Right renal cortex interstitium (tissue), 3 donors: Measurements from ENCODE around the gene DUSP12. TPM values are rescaled to one million over a fixed set of nuclear protein-coding genes. Genes with fewer than 3 reads are reported as not detected.
"Not testable (repeated sequence)": the region's sequence is repeated elsewhere in the genome, so short reads cannot be mapped to it uniquely, and the experiment has no call there.

Source experiments
- DNase-seq, 3 donors: peaks; one replicate each; pipeline ENCODE4 v3.0.0-alpha.2; 2013; ENCODE audit warnings: low read depth in 3 of 3, low spot score in 2 of 3
- polyA plus RNA-seq, 3 donors: library from polyadenylated mRNA; unstranded; fragments of 120-200 nt; gene quantifications; one replicate each; pipeline ENCODE4 v1.2.1, GENCODE V29; 2013; ENCODE audit not compliant: insufficient read length in 3 of 3

DUSP12 gene
- polyA plus RNA-seq, 3 donors, result 34.6 to 43.7 (median 37.0) TPM

GRCh38 chr1:161768461-161768860 is 18.9 kb downstream of the DUSP12 start:
- no peak for DNase-seq

DNA sequence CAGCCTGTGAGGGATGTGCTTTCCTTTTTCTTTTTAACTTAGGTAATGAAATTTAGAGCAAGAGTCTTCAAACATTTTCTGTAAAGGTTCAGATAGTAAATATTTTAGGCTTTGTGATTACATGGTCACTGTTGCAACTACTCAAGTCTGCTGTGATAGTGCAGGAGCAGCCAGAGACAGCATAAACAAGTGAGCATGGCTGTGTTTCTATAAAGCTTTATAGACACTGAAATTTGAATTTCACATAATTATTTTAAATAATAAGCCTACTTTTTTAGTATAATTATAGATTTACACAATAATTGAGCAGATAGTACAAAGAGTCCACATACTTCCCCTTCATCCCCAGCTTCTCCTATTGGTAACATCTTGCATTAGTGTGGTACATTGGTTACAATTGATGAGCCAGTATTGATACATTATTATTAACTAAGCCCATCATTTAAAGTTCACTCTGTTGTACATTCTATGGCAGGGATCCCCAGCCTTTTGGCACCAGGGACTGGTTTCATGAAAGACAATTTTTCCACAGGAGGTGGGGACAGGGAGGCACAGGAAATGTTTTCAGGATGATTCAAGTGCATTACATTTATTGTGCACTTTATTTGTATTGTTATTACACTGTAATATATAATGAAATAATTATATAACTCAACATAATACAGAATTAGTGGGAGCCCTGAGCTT is 19.5 kb downstream of the DUSP12 start:
- no peak for DNase-seq

DNA sequence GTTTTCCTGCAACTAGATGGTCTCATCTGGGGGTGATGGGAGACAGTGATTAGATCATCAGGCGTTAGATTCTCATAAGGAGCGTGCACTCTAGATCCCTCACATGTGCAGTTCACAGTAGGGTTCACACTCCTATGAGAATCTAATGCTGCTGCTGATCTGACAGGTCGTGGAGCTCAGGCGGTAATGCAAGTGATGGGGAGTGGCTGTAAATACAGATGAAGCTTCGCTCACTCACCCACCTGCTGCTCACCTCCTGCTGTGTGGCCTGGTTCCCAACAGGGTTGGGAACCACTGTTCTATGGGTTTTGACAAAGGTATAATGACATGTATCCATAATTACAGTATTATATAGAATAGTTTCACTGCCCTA is 20.1 kb downstream of the DUSP12 start:
- DNase-seq, result not testable (repeated sequence)

- no peak for DNase-seq
Observed at GRCh38 chr1:161770250-161770649, 20.7 kb downstream of the DUSP12 start.

- DNase-seq, result no peak
Observed at GRCh38 chr1:161771161-161771560, 21.6 kb downstream of the DUSP12 start.

- DNase-seq, result no peak
Observed at GRCh38 chr1:161771973-161772372, 22.4 kb downstream of the DUSP12 start.

GRCh38 chr1:161772397-161772796 is 22.8 kb downstream of the DUSP12 start:
- no peak for DNase-seq

DNA sequence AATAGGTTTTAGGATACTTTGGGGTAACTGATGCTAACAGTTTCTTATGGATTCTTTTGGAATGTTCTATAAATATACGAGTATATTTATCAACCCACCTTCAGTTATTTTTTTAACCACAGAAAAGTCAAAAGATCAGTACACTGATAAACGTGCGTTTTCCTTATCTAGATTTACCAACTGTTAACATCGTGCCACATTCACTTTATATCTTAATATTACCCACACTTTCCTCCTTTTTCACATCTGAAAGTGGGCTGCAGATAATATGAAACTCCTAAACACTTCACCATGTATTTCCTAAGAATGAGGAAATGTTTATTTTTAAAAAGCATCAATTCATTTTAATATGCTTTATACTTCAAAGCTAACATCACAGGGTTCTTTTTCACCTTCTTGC is 24.2 kb downstream of the DUSP12 start:
- DNase-seq, result no peak

- DNase-seq, result no peak
Observed at GRCh38 chr1:161777261-161777660, 27.7 kb downstream of the DUSP12 start.

GRCh38 chr1:161778522-161778921 is 28.9 kb downstream of the DUSP12 start:
- DNase-seq, result no peak

DNA sequence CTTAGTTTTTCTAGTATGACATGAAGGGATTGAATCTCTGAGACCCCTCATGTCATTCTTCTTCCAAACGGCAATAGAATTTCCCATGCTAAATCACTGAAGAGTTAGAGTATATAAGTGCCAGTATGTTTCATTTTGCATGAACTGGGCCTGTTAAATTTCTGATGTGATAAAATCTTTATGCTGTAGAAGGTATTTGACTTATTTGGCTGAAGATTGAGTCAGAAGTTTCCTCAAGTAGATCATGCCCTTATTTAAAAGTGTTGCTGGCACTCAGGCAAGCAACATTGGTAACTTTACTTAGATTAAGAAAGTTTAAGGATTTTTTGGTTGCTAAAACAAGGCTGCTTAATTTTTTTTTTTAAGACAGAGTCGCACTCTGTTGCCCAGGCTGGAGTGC is 29.8 kb downstream of the DUSP12 start:
- no peak for DNase-seq

- no peak for DNase-seq
Observed at GRCh38 chr1:161781995-161782394, 32.4 kb downstream of the DUSP12 start.

GRCh38 chr1:161782886-161783285 is 33.3 kb downstream of the DUSP12 start:
- DNase-seq, result no peak

DNA sequence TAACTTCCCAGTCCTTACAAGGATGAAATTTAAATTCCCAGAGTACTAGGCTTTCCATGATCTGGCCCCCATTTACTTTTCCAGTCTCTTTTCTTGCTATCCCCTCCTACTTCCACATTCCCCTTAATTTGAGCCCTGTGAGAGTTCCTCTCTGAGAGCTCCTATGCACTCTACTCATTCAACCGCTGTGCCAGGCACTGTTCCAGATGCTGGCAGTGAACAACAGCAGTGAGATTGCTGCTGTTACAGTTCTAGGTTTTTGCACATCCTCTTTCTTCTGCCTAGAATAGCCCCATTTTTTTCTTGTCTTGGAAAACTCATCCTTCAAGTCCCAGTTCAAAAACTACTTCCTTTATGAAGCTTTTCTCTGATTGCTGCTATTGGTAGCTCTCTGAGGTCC is 35.4 kb downstream of the DUSP12 start:
- DNase-seq, result no peak

DNA sequence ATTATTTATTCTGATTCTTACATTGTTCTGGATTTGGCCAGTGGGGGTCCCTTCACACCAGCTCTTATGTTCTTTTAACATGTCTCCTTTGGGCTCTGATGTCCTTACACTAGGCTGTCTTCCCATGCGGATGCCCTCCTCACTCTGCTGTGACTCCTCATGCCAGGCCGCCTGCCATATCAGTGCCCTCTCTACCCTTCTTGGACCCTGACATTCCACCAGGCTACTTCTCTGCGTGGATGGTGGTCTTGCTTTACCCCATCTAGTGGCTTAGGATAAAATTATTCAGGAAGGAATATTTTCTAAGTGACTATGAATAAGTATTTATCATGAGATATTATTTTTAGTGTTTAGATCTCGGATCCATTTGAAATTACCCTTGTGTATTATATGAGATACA is 37.8 kb downstream of the DUSP12 start:
- DNase-seq, result no peak

DNA sequence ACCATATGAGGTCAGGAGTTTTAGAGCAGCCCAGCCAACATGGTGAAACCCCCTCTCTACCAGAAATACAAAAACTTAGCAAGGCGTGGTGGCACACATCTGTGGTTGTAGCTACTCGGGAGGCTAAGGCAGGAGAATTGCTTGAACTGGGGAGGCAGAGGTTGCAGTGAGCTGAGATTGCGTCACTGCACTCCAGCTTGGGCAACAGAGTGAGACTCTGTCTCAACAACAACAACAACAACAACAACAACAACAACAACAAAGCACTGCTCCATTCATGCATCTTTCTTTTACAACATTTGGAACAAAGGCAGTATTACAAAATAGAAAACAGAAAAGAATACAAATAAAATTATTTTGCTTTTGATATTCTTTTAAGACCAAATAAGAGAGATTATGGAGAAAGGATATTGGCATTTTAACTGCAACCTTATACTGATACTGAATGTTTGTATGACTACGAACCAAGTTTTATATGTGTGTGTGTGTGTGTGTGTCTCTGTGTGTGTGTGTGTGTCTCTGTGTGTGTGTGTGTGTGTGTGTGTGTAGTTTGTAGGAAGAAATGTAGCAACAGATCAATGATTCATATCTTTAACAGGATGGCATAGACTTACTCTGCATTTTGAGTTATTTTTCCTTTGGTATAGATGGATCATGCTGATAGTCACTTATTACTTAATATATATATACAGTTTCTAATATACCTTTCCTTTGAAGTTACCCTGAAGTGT is 41.2 kb downstream of the DUSP12 start:
- DNase-seq, result no peak

- no peak for DNase-seq
Observed at GRCh38 chr1:161791904-161792655, 42.5 kb downstream of the DUSP12 start.

DNA sequence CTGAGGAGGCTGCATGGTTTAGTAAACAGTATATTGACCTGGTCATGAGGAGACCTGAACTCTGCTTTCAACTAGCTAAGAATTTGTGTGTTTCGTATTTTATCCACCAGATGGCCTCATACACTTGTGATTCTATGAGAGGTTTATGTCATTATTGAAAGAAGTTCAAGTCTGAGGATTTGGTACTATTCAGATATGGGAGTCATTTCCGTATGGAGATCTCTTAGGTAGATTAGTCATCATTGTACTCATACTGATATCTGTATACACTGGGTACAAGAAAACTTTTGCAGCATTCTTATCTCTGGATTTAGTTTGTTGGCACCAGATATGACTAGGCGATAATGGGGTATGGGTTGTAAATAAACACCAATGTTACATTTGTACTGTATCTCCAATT is 43.2 kb downstream of the DUSP12 start:
- DNase-seq, result peak; percentile 25 to 34 (median 27)

- DNase-seq, result no peak
Observed at GRCh38 chr1:161799792-161800191, 50.2 kb downstream of the DUSP12 start.

DNA sequence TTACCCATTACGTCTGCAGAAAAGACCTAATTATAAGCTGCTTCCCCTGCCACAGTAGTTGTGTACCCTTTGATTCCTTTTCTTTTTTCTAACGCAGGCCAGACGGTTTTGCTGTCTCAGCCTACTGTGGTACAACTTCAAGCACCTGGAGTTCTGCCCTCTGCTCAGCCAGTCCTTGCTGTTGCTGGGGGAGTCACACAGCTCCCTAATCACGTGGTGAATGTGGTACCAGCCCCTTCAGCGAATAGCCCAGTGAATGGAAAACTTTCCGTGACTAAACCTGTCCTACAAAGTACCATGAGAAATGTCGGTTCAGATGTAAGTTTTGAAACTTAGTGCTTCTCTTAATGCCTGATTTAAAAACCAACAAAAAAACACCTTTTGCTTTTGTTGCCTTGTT is 52.4 kb downstream of the DUSP12 start:
- DNase-seq, result no peak

DNA sequence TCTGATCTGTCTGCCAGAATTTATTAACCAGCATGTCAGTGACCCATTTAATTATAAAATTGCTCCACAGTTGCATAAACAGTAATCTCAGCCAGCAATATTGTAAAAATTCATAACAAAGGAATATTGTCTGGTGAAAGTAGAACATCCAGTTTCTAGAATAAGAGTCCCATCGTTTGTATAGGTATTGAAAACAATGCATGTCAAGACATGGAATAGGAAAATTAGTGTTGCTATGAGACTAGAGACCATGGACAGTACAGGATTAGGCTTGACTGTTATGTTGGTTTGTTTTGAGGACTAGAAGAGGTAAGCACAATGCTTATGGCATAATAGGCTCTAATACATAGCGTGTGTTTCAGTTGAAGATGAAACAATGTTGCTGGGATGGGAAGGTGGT is 53.6 kb downstream of the DUSP12 start:
- DNase-seq, result no peak
